HepG2 (cell line): ENCODE data around the gene ZFP36L2. TPM values are rescaled to one million over a fixed set of nuclear protein-coding genes. Genes with fewer than 3 reads are reported as not detected.

ENCODE experiments used
- ATRX ChIP-seq: sonication (generic); formaldehyde crosslinking; IDR thresholded peaks from 2 replicates; pipeline ENCODE4 v1.4.0; 2020; ENCODE audit warnings: missing genetic modification reagents, borderline replicate concordance
- BORCS8-MEF2B ChIP-seq: sonication (generic); formaldehyde crosslinking; IDR thresholded peaks from 2 replicates; pipeline ENCODE4 v1.8.0; 2022; ENCODE audit warnings: mild to moderate bottlenecking, missing genetic modification reagents
- BRD4 ChIP-seq: sonication (generic); formaldehyde crosslinking; IDR thresholded peaks from 2 replicates; pipeline ENCODE4 v1.4.0; 2020; ENCODE audit warnings: missing genetic modification reagents
- CENPT ChIP-seq: sonication (generic); formaldehyde crosslinking; IDR thresholded peaks from 2 replicates; pipeline ENCODE4 v1.8.0; 2022; ENCODE audit warnings: low read depth, mild to moderate bottlenecking, moderate library complexity, missing genetic modification reagents
- CREB1 ChIP-seq, 2 experiments: fragments of 450-650 bp in 1 of 2; IDR thresholded peaks; 2 replicates each; pipeline ENCODE4 v1.6.1; 2016 to 2017; ENCODE audit warnings: control low read depth in 1 of 2, mild to moderate bottlenecking in 1 of 2, missing compliant biosample characterization in 1 of 2, missing genetic modification characterization in 1 of 2
- EEA1 ChIP-seq: sonication (generic); formaldehyde crosslinking; IDR thresholded peaks from 2 replicates; pipeline ENCODE4 v1.5.1; 2020; ENCODE audit warnings: mild to moderate bottlenecking, missing genetic modification reagents, borderline replicate concordance
- ETV6 ChIP-seq: sonication (generic); formaldehyde crosslinking; conservative IDR thresholded peaks from 2 replicates; pipeline ENCODE4 v1.4.0; 2020; ENCODE audit warnings: missing genetic modification reagents
- HOXD1 ChIP-seq: sonication (generic); formaldehyde crosslinking; IDR thresholded peaks from 2 replicates; pipeline ENCODE4 v1.5.0; 2020; ENCODE audit warnings: missing genetic modification reagents
- KDM2A ChIP-seq: sonication (generic); formaldehyde crosslinking; IDR thresholded peaks from 2 replicates; pipeline ENCODE4 v1.4.0; 2020; ENCODE audit warnings: low read depth, missing genetic modification reagents, borderline replicate concordance
- KDM5A ChIP-seq: fragments of 200-600 bp; sonication (generic); IDR thresholded peaks from 2 replicates; pipeline ENCODE4 v1.7.0; 2018; ENCODE audit warnings: antibody characterized with exemption, mild to moderate bottlenecking, low read length, borderline replicate concordance
- KMT2A ChIP-seq: sonication (generic); formaldehyde crosslinking; IDR thresholded peaks from 2 replicates; pipeline ENCODE4 v1.4.0; 2020; ENCODE audit warnings: missing genetic modification reagents
- MTF2 ChIP-seq: sonication (generic); formaldehyde crosslinking; IDR thresholded peaks from 2 replicates; pipeline ENCODE4 v1.5.0; 2020; ENCODE audit warnings: missing genetic modification reagents, borderline replicate concordance
- NFE2L1 ChIP-seq: sonication (generic); formaldehyde crosslinking; IDR thresholded peaks from 2 replicates; pipeline ENCODE4 v1.4.0; 2020; ENCODE audit warnings: missing genetic modification reagents, mild to moderate bottlenecking, borderline replicate concordance
- NFRKB ChIP-seq: fragments of 450-650 bp; IDR thresholded peaks from 2 replicates; pipeline ENCODE4 v1.6.1; 2017
- PCBP2 ChIP-seq: fragments of 200-400 bp; formaldehyde crosslinking; optimal IDR thresholded peaks from 2 replicates; pipeline ENCODE3; 2018; ENCODE audit warnings: low read length, low read depth; ENCODE audit not compliant: poor library complexity, severe bottlenecking
- RBAK ChIP-seq: sonication (generic); formaldehyde crosslinking; IDR thresholded peaks from 2 replicates; pipeline ENCODE4 v1.5.1; 2020; ENCODE audit warnings: mild to moderate bottlenecking, missing genetic modification reagents
- SIN3A ChIP-seq: IDR thresholded peaks from 2 replicates; pipeline ENCODE4 v1.6.1; 2011; ENCODE audit warnings: low read depth, mild to moderate bottlenecking, control low read depth, low read length, borderline replicate concordance
- SMARCC2 ChIP-seq: fragments of 450-650 bp; IDR thresholded peaks from 2 replicates; pipeline ENCODE4 v1.6.1; 2017; ENCODE audit warnings: antibody characterized with exemption, mild to moderate bottlenecking
- SMYD3 ChIP-seq: sonication (generic); formaldehyde crosslinking; IDR thresholded peaks from 2 replicates; pipeline ENCODE4 v1.8.1; 2023; ENCODE audit warnings: mild to moderate bottlenecking, missing genetic modification reagents
- SP4 ChIP-seq: sonication (generic); formaldehyde crosslinking; IDR thresholded peaks from 2 replicates; pipeline ENCODE4 v1.8.1; 2023; ENCODE audit warnings: mild to moderate bottlenecking, missing genetic modification reagents
- TEAD3 ChIP-seq: optimal IDR thresholded peaks from 2 replicates; pipeline ENCODE3; 2016; ENCODE audit warnings: borderline replicate concordance
- ZKSCAN1 ChIP-seq: fragments of 150-350 bp; IDR thresholded peaks from 2 replicates; pipeline ENCODE4 v1.6.1; 2014; ENCODE audit warnings: low read length
- ZNF101 ChIP-seq: sonication (generic); formaldehyde crosslinking; IDR thresholded peaks from 2 replicates; pipeline ENCODE4 v1.4.0; 2020; ENCODE audit warnings: mild to moderate bottlenecking, low read depth, missing genetic modification reagents, borderline replicate concordance
- ZNF12 ChIP-seq: sonication (generic); formaldehyde crosslinking; IDR thresholded peaks from 2 replicates; pipeline ENCODE4 v1.5.0; 2020; ENCODE audit warnings: missing genetic modification reagents
- ZNF138 ChIP-seq: sonication (generic); formaldehyde crosslinking; IDR thresholded peaks from 2 replicates; pipeline ENCODE4 v1.5.0; 2020; ENCODE audit warnings: mild to moderate bottlenecking, low read depth, missing genetic modification reagents
- ZNF143 ChIP-seq: sonication (generic); formaldehyde crosslinking; IDR thresholded peaks from 2 replicates; pipeline ENCODE4 v1.4.0; 2020; ENCODE audit warnings: missing genetic modification reagents
- ZNF317 ChIP-seq: sonication (generic); formaldehyde crosslinking; IDR thresholded peaks from 2 replicates; pipeline ENCODE4 v1.5.0; 2020; ENCODE audit warnings: mild to moderate bottlenecking, missing genetic modification reagents
- ZNF616 ChIP-seq: sonication (generic); formaldehyde crosslinking; IDR thresholded peaks from 2 replicates; pipeline ENCODE4 v1.5.0; 2020; ENCODE audit warnings: low read depth, mild to moderate bottlenecking, missing genetic modification reagents
- ZNF619 ChIP-seq: sonication (generic); formaldehyde crosslinking; IDR thresholded peaks from 2 replicates; pipeline ENCODE4 v1.4.0; 2020; ENCODE audit warnings: mild to moderate bottlenecking, missing genetic modification reagents
- ZNF776 ChIP-seq: sonication (generic); formaldehyde crosslinking; IDR thresholded peaks from 2 replicates; pipeline ENCODE4 v1.4.0; 2020; ENCODE audit warnings: mild to moderate bottlenecking, missing genetic modification reagents
- ZSCAN30 ChIP-seq: sonication (generic); formaldehyde crosslinking; IDR thresholded peaks from 2 replicates; pipeline ENCODE4 v1.5.0; 2020; ENCODE audit warnings: mild to moderate bottlenecking, missing genetic modification reagents
- polyA plus RNA-seq, 8 experiments: library from polyadenylated mRNA; depleted of rRNA in 3 of 8; stranded (reverse) in 7 of 8; unstranded in 1 of 8; fragments of >200 nt; fragmentation: Illumina TruSeq in 4 of 8; extraction: Trizol in 4 of 8; gene quantifications; 2 replicates each; pipeline versions ENCODE4 v1.2.1 to v1.2.3, GENCODE V29; 2011 to 2016; ENCODE audit warnings: low read depth in 4 of 8, missing spikeins in 1 of 8, mixed read lengths in 1 of 8; ENCODE audit not compliant: insufficient read depth in 1 of 8
- total RNA-seq, 5 experiments: library from RNA; depleted of rRNA; stranded (reverse); fragments of >200 nt; fragmentation: Illumina TruSeq; extraction: Trizol; gene quantifications; 2 replicates each; pipeline ENCODE4 v1.2.3, GENCODE V29; 2016; ENCODE audit warnings: low read depth in 1 of 5
- TF ChIP-seq, protein P1 (sequence below), 2 experiments: sonication (generic) in 1 of 2; formaldehyde crosslinking in 1 of 2; IDR thresholded peaks; 2 replicates each; pipeline versions ENCODE4 v1.5.1 to v1.6.1; 2011 to 2020; ENCODE audit warnings: borderline replicate concordance in 1 of 2, low read depth in 1 of 2, low read length in 1 of 2, mild to moderate bottlenecking in 1 of 2, missing genetic modification reagents in 1 of 2, moderate library complexity in 1 of 2

Gene ZFP36L2
- total and polyA plus RNA-seq, 2 of the 13 experiments (the other 11 are each of a cell fraction or from before 2014, with no cell fraction given) = 11.2 to 21.8 TPM

DNA sequence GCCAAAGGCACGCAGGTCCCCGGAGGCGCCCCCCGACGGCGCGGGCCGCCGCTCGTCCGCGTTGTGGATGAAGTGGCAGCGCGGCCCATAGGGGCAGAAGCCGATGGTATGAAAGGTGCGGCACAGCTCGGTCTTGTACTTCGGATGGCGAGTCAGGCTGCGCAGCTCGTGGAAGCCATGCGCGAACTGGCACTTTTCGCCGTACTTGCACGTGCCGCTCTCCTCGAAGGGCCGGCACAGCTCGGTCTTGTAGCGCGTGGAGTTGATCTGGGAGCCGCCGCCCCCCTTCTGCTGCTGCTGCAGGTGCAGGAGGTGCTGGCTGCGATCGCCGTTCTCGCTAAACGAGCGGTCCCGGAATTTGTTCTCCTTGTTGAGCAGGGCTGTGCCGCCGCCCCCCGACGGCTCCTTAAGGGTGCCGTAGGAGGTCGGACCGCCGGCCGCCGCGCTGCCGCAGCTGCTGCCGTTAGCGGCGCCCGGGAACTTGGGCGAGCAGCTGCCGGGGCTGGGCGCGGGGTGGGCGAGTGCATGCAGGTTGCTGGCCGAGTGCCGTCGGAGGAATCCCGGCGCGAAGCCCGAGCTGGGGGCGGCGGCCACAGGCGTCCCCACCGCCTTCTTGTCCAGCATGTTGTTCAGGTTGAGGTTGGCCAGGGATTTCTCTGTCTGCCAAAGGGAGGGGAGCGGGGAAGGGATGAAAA lies 1.2 kb downstream of the ZFP36L2 start (continued):
- no peak; the same call in 1 of the 2 replicates for TF ChIP-seq CENPT (CRISPR knock-in tag)
- TF ChIP-seq KDM5A = no peak
- TF ChIP-seq ATRX = no peak
- 0 out of 2 replicates have a peak, but pooled peaks have one; percentile 11 for TF ChIP-seq HOXD1 (CRISPR knock-in tag)
- peak; percentile 80 for TF ChIP-seq BORCS8-MEF2B (CRISPR knock-in tag)
- no peak for TF ChIP-seq KDM2A (CRISPR knock-in tag)
- TF ChIP-seq, protein P1, sequence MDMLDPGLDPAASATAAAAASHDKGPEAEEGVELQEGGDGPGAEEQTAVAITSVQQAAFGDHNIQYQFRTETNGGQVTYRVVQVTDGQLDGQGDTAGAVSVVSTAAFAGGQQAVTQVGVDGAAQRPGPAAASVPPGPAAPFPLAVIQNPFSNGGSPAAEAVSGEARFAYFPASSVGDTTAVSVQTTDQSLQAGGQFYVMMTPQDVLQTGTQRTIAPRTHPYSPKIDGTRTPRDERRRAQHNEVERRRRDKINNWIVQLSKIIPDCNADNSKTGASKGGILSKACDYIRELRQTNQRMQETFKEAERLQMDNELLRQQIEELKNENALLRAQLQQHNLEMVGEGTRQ (IDR thresholded peaks at IDR 0.05; ENCODE audit: low read depth, low read length) = no peak
- TF ChIP-seq, protein P1 (CRISPR knock-in tag; IDR thresholded peaks at IDR 0.05; ENCODE audit: borderline replicate concordance) = no peak
- no peak for TF ChIP-seq RBAK
- TF ChIP-seq EEA1 (CRISPR knock-in tag) = no peak; the same call in 1 of the 2 replicates
- TF ChIP-seq SMYD3 (CRISPR knock-in tag) = peak; percentile 82; the same call in 1 of the 2 replicates
- TF ChIP-seq MTF2 = no peak
- TF ChIP-seq ZSCAN30 (CRISPR knock-in tag) = no peak
- TF ChIP-seq SIN3A = no peak
- 0 out of 2 replicates have a peak, but pooled peaks have one; percentile 73 for TF ChIP-seq ZNF138
- no peak for TF ChIP-seq NFRKB
- no peak for TF ChIP-seq CREB1 (IDR thresholded peaks at IDR 0.05)
- TF ChIP-seq CREB1 (CRISPR knock-in tag; IDR thresholded peaks at IDR 0.05) = no peak
- TF ChIP-seq ZNF317 = no peak
- TF ChIP-seq BRD4 (CRISPR knock-in tag) = no peak
- no peak for TF ChIP-seq ZNF619 (CRISPR knock-in tag)
- no peak for TF ChIP-seq PCBP2
- no peak for TF ChIP-seq SMARCC2
- no peak for TF ChIP-seq ZNF101 (CRISPR knock-in tag)
- peak; percentile 89 for TF ChIP-seq KMT2A (CRISPR knock-in tag)
- TF ChIP-seq SP4 (CRISPR knock-in tag) = no peak
- TF ChIP-seq ETV6 (CRISPR knock-in tag) = 0 out of 2 replicates have a peak, but pooled peaks have one; percentile 37
- TF ChIP-seq ZNF12 (CRISPR knock-in tag) = no peak; the same call in 1 of the 2 replicates
- peak; percentile 16 for TF ChIP-seq TEAD3
- 0 out of 2 replicates have a peak, but pooled peaks have one; percentile 20 for TF ChIP-seq ZNF143 (CRISPR knock-in tag)
- no peak for TF ChIP-seq ZKSCAN1
- TF ChIP-seq NFE2L1 = no peak
- no peak for TF ChIP-seq ZNF616 (CRISPR knock-in tag)
- peak; percentile 89 for TF ChIP-seq ZNF776 (CRISPR knock-in tag)
